ENCODE results near the gene CPLANE1. TPM values are rescaled to one million over a fixed set of nuclear protein-coding genes. Genes with fewer than 3 reads are reported as not detected.

Gene CPLANE1
- total RNA-seq, 3 donors from 2014 or later, result 8.5 to 21.6 (median 13.6) TPM

GRCh38 chr5:37214550-37214949 lies 34.6 kb downstream of the CPLANE1 start:
- intact Hi-C loops (cut with DNase I, micrococcal nuclease), result no loop called here
- no peaks in the 10 kb centered on the region for H3K36me3 ChIP-seq (ENCODE audit: low read depth)
- DNase-seq (peak in 1 of 3 donors; percentile 26), ATAC-seq (peak; percentile 98)
- no peaks in the 10 kb centered on the region for H3K9me3 ChIP-seq
- H3K4me3 ChIP-seq, result no peak overlapping the region
- TF ChIP-seq, protein P1, sequence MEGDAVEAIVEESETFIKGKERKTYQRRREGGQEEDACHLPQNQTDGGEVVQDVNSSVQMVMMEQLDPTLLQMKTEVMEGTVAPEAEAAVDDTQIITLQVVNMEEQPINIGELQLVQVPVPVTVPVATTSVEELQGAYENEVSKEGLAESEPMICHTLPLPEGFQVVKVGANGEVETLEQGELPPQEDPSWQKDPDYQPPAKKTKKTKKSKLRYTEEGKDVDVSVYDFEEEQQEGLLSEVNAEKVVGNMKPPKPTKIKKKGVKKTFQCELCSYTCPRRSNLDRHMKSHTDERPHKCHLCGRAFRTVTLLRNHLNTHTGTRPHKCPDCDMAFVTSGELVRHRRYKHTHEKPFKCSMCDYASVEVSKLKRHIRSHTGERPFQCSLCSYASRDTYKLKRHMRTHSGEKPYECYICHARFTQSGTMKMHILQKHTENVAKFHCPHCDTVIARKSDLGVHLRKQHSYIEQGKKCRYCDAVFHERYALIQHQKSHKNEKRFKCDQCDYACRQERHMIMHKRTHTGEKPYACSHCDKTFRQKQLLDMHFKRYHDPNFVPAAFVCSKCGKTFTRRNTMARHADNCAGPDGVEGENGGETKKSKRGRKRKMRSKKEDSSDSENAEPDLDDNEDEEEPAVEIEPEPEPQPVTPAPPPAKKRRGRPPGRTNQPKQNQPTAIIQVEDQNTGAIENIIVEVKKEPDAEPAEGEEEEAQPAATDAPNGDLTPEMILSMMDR (IDR thresholded peaks at IDR 0.05), result no peak
- peaks cover 11% of the 10 kb centered on the region for H3K4me1 ChIP-seq (ENCODE audit: low read depth)

DNA sequence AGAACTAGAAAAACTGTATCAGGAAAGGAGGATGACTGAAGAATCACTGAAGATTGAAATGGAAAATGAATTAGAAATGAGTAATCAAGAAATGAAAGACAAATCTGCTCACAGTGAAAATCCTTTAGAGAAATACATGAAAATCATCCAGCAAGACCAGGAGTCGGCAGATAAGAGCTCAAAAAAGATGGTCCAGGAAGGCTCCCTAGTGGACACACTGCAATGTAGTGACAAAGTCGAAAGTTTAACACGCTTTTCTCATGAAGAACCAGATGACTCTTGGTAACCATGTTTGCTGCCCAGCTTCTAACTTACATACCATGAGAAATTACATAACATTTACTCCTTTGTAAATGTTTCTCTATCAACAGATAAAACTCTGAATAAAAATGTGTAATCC lies 37.1 kb downstream of the CPLANE1 start:
- Histone ChIP-seq H3K4me3 (no peak overlapping the region), H3K9me3 (no peaks in the 10 kb centered on the region), H3K36me3 (ENCODE audit: low read depth) (no peaks in the 10 kb centered on the region), H3K4me1 (ENCODE audit: low read depth) (peaks cover 11% of the 10 kb centered on the region)
- intact Hi-C loops (cut with DNase I, micrococcal nuclease), result no loop called here
- TF ChIP-seq, protein P1 (IDR thresholded peaks at IDR 0.05), result no peak
- no peak for DNase-seq
- no peak for ATAC-seq

GRCh38 chr5:37211661-37212060 lies 37.5 kb downstream of the CPLANE1 start:
- H3K4me1 ChIP-seq (ENCODE audit: low read depth), result peaks cover 11% of the 10 kb centered on the region
- ATAC-seq, result no peak
- DNase-seq, result no peak
- H3K36me3 ChIP-seq (ENCODE audit: low read depth), result no peaks in the 10 kb centered on the region
- TF ChIP-seq, protein P1 (IDR thresholded peaks at IDR 0.05), result no peak
- intact Hi-C loops (cut with DNase I, micrococcal nuclease), result no loop called here
- H3K4me3 ChIP-seq, result no peak overlapping the region
- H3K9me3 ChIP-seq, result no peaks in the 10 kb centered on the region

- H3K36me3 ChIP-seq (ENCODE audit: low read depth), result no peaks in the 10 kb centered on the region
- intact Hi-C loops (cut with DNase I, micrococcal nuclease), result no loop called here
Measured at GRCh38 chr5:37208883-37209797, 40.0 kb downstream of the CPLANE1 start.

DNA sequence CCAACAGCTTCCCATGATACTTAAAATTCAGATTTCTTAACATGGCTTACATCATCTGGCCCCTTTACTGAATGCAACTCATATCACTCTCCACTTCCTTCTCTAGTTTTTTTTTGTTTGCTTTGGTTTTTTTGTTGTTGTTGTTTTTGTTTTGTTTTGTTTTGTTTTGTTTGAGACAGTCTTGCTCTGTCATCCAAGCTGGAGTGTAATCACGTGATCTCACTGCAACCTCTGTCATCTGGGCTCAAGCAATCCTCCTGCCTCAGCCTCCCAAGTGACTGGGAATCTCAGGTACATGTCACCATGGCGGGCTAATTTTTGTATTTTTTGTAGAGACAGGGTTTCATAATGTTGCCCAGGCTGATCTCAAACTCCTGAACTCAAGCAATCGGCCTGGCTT lies 41.4 kb downstream of the CPLANE1 start:
- H3K4me1 ChIP-seq (ENCODE audit: low read depth), result no peaks in the 10 kb centered on the region
- no peak overlapping the region for H3K4me3 ChIP-seq
- DNase-seq (no peak), ATAC-seq (no peak)
- no peaks in the 10 kb centered on the region for H3K36me3 ChIP-seq (ENCODE audit: low read depth)
- no peaks in the 10 kb centered on the region for H3K9me3 ChIP-seq
- TF ChIP-seq, protein P1 (IDR thresholded peaks at IDR 0.05), result no peak
- intact Hi-C loops (cut with DNase I, micrococcal nuclease), result no loop called here

More at GRCh38 chr5:37208883-37209797, 40.0 kb downstream of the CPLANE1 start:
- Histone ChIP-seq H3K4me3 (no peak overlapping the region), H3K4me1 (ENCODE audit: low read depth) (peaks cover 2% of the 10 kb centered on the region), H3K9me3 (no peaks in the 10 kb centered on the region)
- no peak for DNase-seq
- TF ChIP-seq, protein P1 (IDR thresholded peaks at IDR 0.05), result no peak
- ATAC-seq, result peak; percentile 27
